Neutrophil (primary cell): ENCODE results near the gene ZNF362.

Source experiments
- H3K27ac ChIP-seq: fragments of 200-600 bp; sonication (generic); 2 replicates; pipeline ENCODE4 v1.5.1; 2016; ENCODE audit warnings: mild to moderate bottlenecking, moderate library complexity
- H3K27me3 ChIP-seq: fragments of 200-600 bp; sonication (generic); 2 replicates; pipeline ENCODE4 v1.6.0; 2016; ENCODE audit warnings: mild to moderate bottlenecking
- H3K36me3 ChIP-seq: fragments of 200-600 bp; sonication (generic); 2 replicates; pipeline ENCODE4 v1.5.1; 2017
- H3K4me1 ChIP-seq, 2 experiments: fragments of 200-600 bp in 1 of 2; sonication (generic) in 1 of 2; 1 replicate in 1 of 2; 2 replicates in 1 of 2; pipeline versions ENCODE4 v1.5.1 to v1.6.1; 2013 to 2016; ENCODE audit warnings: low read depth in 1 of 2, low read length in 1 of 2, mild to moderate bottlenecking in 1 of 2, moderate library complexity in 1 of 2; ENCODE audit not compliant: control insufficient read depth in 1 of 2, insufficient read depth in 1 of 2
- H3K4me3 ChIP-seq, 2 experiments: fragments of 200-600 bp in 1 of 2; sonication (generic) in 1 of 2; 1 replicate in 1 of 2; 2 replicates in 1 of 2; pipeline ENCODE4 v1.5.1; 2013 to 2016; ENCODE audit warnings: low read depth in 1 of 2, low read length in 1 of 2, mild to moderate bottlenecking in 1 of 2, moderate library complexity in 1 of 2
- H3K9me3 ChIP-seq: fragments of 200-600 bp; sonication (generic); 2 replicates; pipeline ENCODE4 v1.5.1; 2016
- CTCF ChIP-seq: fragments of 200-600 bp; sonication (generic); IDR thresholded peaks from 2 replicates; pipeline ENCODE4 v1.5.1; 2016; ENCODE audit warnings: antibody characterized with exemption

ZNF362 gene

GRCh38 chr1:33259879-33260278 lies 3.6 kb downstream of the ZNF362 start:
- H3K27ac ChIP-seq: no peak overlapping the region
- H3K4me1 ChIP-seq: peaks cover 23 to 27% of the 10 kb centered on the region in 2 experiments
- no peak for TF ChIP-seq CTCF
- H3K9me3 ChIP-seq: no peaks in the 10 kb centered on the region
- H3K4me3 ChIP-seq: no peak overlapping the region
- peaks cover 5% of the 10 kb centered on the region for H3K27me3 ChIP-seq
- peaks cover 6% of the 10 kb centered on the region for H3K36me3 ChIP-seq

- TF ChIP-seq CTCF: no peak
- peaks cover 20 to 23% of the 10 kb centered on the region in 2 experiments for H3K4me1 ChIP-seq
- no peak overlapping the region for H3K27ac ChIP-seq
Observed at GRCh38 chr1:33260439-33260838, 4.1 kb downstream of the ZNF362 start.

DNA sequence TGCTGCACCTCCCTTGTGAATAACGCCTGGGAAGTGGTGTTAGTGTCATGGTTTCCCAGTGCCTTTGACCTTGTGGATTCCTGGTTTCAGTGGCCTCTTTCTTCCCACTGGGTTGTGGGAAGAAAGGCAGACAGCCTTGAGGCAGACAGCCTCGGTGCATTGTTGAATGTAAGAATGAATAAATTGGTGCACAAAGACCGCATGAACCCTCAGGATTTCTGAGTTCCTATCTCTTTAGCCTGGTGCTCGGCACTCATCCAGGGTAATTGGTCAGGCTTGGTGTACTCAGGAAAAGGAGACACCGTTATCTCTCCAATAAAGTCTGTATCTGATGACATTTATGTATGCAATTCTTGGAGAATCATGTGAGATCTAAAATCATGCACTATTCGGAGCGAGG lies 5.1 kb downstream of the ZNF362 start:
- Histone ChIP-seq H3K9me3 (no peaks in the 10 kb centered on the region), H3K4me3 (no peak overlapping the region), H3K4me1 (peaks cover 16 to 20% of the 10 kb centered on the region in 2 experiments), H3K27me3 (no peaks in the 10 kb centered on the region), H3K27ac (no peak overlapping the region), H3K36me3 (peaks cover 12% of the 10 kb centered on the region)
- TF ChIP-seq CTCF: no peak

More at GRCh38 chr1:33260439-33260838, 4.1 kb downstream of the ZNF362 start:
- H3K4me3 ChIP-seq: no peak overlapping the region
- H3K36me3 ChIP-seq: peaks cover 6% of the 10 kb centered on the region
- H3K9me3 ChIP-seq: no peaks in the 10 kb centered on the region
- H3K27me3 ChIP-seq: peaks cover under 1% of the 10 kb centered on the region

GRCh38 chr1:33263890-33264504 lies 7.7 kb downstream of the ZNF362 start:
- peaks cover 12% of the 10 kb centered on the region for H3K36me3 ChIP-seq
- H3K4me1 ChIP-seq: no peaks in the 10 kb centered on the region
- no peak for TF ChIP-seq CTCF
- no peaks in the 10 kb centered on the region for H3K9me3 ChIP-seq
- H3K27me3 ChIP-seq: no peaks in the 10 kb centered on the region
- H3K4me3 ChIP-seq: no peak overlapping the region
- H3K27ac ChIP-seq: no peak overlapping the region

- no peaks in the 10 kb centered on the region for H3K4me1 ChIP-seq
Observed at GRCh38 chr1:33265780-33266605, 9.7 kb downstream of the ZNF362 start.

More at GRCh38 chr1:33265780-33266605, 9.7 kb downstream of the ZNF362 start:
- no peak for TF ChIP-seq CTCF
- H3K27me3 ChIP-seq: no peaks in the 10 kb centered on the region
- no peaks in the 10 kb centered on the region for H3K9me3 ChIP-seq
- peaks cover 25% of the 10 kb centered on the region for H3K36me3 ChIP-seq
- H3K4me3 ChIP-seq: no peak overlapping the region
- H3K27ac ChIP-seq: no peak overlapping the region
